ENCODE results near the gene SYP.

Gene SYP

GRCh38 chrX:49244207-49244606 lies 44.2 kb upstream of the SYP start:
- DNase-seq (ENCODE audit: low spot score) = no peak
- ChIA-PET CTCF (no interaction called here), POLR2A (ENCODE audit: low non-redundant PET) (no interaction called here)
- no peak overlapping the region for H3K27ac ChIP-seq
- no peak for TF ChIP-seq CTCF (conservative IDR thresholded peaks at IDR 0.05; ENCODE audit: low read depth)

- DNase-seq (ENCODE audit: low spot score) = no peak
- CTCF ChIA-PET = no interaction called here
- TF ChIP-seq CTCF (conservative IDR thresholded peaks at IDR 0.05; ENCODE audit: low read depth) = no peak
- H3K27ac ChIP-seq = peak overlapping the region; percentile 19
- POLR2A ChIA-PET (ENCODE audit: low non-redundant PET) = no interaction called here
These were observed 43.2 kb upstream of the SYP start for GRCh38 chrX:49243166-49243565.

GRCh38 chrX:49242545-49243066 lies 42.6 kb upstream of the SYP start:
- peak; percentile 3 for DNase-seq (ENCODE audit: low spot score)

GRCh38 chrX:49238735-49239134 lies 38.7 kb upstream of the SYP start:
- CTCF ChIA-PET = no interaction called here
- no peak for DNase-seq (ENCODE audit: low spot score)
- POLR2A ChIA-PET (ENCODE audit: low non-redundant PET) = interaction anchor here (0.5 kb wide), 1 partner anchor 70 kb away, joined by 6 read pairs; no protein-coding TSS in a partner anchor

More at GRCh38 chrX:49242545-49243066, 42.6 kb upstream of the SYP start:
- ChIA-PET CTCF (no interaction called here), POLR2A (ENCODE audit: low non-redundant PET) (no interaction called here)
- peak overlapping the region; percentile 19 for H3K27ac ChIP-seq
- TF ChIP-seq CTCF (conservative IDR thresholded peaks at IDR 0.05; ENCODE audit: low read depth) = no peak

GRCh38 chrX:49237060-49237459 lies 37.1 kb upstream of the SYP start:
- H3K27ac ChIP-seq = no peak overlapping the region
- no peak for DNase-seq (ENCODE audit: low spot score)
- ChIA-PET CTCF (interaction anchor here (0.7 kb wide), 1 partner anchor 1715 kb away, joined by 3 read pairs; no protein-coding TSS in a partner anchor), POLR2A (ENCODE audit: low non-redundant PET) (no interaction called here)
- no peak for TF ChIP-seq CTCF (conservative IDR thresholded peaks at IDR 0.05; ENCODE audit: low read depth)

More at GRCh38 chrX:49238735-49239134, 38.7 kb upstream of the SYP start:
- no peak for TF ChIP-seq CTCF (conservative IDR thresholded peaks at IDR 0.05; ENCODE audit: low read depth)
- no peak overlapping the region for H3K27ac ChIP-seq

- TF ChIP-seq CTCF (conservative IDR thresholded peaks at IDR 0.05; ENCODE audit: low read depth) = no peak
- POLR2A ChIA-PET (ENCODE audit: low non-redundant PET) = no interaction called here
- DNase-seq (ENCODE audit: low spot score) = no peak
- CTCF ChIA-PET = no interaction called here
- no peak overlapping the region for H3K27ac ChIP-seq
These were observed 34.0 kb upstream of the SYP start for GRCh38 chrX:49233887-49234555.
